Dedifferentiated amniotic fluid mesenchymal stem cell (primary cell): ENCODE measurements around the gene MARF1.
"Not testable (repeated sequence)": the region's sequence is repeated elsewhere in the genome, so short reads cannot be mapped to it uniquely, and the experiment has no call there.

Source experiments
- DNase-seq: peaks from one replicate; pipeline ENCODE4 v3.0.0-alpha.2; 2016; ENCODE audit errors: extremely low spot score

MARF1 gene

DNA sequence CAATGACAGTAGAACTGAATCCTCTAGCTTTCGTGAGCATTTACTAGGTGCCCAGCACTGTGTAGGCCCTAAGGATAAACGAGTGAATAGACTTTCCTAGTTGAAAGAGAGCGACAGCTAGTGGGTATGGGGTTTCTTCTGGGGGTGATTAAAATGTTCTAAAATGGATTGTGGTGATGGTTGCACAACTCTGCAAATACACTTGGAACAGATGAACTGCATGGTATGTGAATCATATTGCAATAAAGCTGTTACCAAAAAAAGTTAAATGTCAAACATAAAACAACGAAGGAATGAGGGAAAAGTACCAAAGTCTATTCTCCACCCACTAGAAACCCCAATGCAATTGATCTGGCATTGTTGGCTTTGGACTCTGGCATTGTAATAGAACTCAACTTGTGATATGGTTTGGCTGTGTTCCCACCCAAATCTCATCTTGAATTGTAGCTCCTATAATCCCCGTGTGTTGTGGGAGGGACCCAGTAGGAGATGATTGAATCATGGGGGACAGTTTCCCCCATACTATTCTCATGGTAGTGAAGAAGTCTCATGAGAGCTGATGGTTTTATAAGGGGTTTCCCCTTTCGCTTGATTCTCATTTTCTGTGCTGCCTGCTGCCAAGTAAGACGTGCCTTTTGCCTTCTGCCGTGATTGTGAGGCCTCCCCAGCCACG is 70.5 kb downstream of the MARF1 start:
- peak; percentile 75 for DNase-seq

DNA sequence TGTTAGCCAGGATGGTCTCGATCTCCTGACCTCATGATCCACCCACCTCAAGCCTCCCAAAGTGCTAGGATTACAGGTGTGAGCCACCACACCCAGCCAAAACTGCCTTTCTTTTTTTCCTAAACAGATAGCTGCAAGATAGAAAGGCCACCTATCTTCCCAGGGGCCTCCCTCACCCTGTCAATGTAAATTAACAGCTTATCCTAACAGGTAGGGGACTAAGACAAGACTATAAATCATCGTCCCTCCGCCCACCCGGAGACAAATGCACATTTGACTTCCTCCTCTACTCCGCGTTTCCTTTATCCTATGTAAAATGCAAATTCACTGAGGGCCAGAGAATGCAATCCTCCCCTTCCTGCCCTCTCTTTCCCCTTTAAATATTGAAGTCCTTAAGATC is 71.4 kb downstream of the MARF1 start:
- no peak for DNase-seq

DNA sequence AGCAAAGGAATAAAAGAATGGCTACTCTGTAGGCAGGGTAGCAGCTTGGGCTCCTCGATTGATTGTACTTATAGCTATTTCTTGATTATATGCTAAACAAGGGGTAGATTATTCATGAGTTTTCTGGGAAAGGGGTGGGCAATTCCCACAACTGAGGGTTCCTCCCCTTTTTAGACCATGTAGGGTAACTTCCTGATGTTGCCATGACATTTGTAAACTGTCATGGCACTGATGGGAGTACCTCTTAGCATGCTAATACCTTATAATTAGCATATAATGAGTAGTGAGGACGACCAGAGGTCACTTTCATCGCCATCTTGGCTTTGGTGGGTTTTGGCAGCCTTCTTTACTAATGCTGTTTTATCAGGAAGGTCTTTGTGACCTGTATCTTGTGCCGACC is 72.3 kb downstream of the MARF1 start:
- DNase-seq: not testable (repeated sequence)

DNA sequence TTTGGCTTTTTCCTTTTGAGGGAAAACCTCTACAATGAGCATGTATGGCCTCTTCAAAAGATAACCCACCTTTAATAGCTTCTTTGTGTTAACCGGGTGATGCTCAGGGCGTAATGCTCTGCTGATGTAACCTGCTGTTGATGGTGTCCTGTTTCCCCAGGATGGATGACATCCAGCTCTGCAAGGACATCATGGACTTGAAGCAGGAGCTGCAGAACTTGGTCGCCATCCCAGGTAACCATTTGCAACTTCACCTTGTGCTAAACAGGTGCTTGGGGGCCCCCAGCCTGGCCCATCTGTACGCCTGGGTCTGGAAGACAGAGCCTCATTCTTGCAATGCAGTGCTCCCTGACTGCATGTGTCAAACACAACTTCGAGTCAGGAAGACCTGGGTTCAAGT is 75.1 kb downstream of the MARF1 start:
- DNase-seq: no peak

DNA sequence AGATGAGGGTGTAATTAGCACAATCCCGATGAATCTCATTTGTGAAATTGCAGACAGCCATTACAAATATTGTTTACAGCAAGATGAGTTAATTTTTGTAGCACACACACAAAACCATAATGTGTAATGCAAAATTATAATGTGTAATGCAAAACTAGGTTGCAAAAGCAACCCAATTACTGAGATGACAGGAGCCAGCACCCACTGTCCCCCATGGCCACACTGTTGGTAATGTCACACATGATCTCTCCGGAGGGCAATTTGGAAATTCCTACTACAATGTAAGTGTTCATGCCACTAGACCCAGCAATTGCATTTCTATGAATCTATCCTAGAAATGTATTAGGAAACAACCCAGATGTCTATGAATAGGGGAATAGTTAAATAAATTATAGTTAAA is 76.9 kb downstream of the MARF1 start:
- no peak for DNase-seq

DNA sequence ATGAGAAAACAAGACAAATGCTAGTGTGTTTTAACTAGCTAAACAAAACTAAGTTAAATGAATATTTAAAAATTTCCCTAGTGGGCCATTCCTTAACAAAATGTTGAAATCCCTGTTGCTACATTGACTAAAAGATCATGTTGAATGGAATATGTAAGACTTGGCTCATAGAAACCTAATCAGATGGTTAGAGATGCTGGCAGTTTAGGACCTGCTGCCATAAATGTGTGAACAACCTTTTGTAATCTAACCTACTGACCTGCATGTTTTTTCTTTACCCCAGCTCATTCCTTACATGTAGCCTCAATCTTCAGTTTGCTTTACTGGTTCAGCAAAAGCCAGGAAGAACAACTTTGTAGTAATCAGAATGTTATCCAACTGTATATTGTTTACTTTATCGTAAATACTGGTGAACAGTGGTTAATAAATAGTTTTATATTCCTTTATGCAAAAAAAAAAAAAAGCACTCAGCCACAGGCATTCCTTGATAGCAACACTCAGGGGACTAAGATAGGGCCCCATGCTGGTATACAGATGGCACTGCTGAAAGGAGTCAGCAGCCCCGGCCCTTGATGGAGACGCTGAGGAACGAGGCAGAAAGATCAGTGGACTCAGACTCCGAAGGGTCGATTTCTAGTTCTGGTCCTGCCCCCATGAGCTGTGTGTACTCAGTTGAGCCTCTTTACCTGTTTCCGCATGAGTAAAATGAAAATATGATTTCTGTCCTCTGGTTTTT is 78.2 kb downstream of the MARF1 start:
- DNase-seq: no peak

DNA sequence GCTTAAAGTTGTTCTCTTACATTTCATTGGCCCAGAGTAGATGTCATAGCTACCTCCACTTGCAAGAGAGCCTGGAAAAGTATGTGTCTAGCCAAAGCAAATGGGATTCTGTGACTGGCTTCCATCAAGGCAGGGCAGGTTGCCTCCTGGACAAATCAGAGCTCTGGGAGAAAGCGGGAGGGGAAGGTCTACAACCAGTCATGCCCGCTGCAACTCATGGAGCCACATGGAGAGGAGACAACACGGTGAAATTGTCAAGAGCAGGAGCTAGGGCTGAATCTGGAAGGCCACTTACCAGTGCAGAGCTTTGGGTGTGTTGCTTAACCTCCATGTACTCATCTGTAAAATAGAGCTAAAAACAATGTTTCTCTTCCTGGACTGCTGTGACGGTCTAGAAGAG is 83.8 kb downstream of the MARF1 start:
- DNase-seq: no peak

DNA sequence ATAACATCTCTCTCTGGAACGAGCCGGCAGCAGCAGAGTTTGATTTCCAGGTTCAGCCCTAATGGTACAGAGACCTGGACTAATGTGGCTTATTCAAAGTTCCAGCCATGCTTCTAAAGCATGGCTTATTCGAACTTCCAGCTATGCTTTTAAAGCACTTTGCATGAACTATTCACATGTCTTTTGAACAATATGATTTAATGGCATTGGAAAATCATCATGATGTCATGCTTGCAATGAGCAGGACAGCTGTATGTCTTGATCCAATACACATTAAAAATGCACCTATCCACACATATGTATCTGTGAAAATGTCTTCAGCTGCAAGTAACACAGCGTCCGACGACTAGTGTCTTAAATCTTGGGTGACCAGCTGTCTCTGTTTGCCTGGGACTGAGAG is 85.7 kb downstream of the MARF1 start:
- no peak for DNase-seq

DNA sequence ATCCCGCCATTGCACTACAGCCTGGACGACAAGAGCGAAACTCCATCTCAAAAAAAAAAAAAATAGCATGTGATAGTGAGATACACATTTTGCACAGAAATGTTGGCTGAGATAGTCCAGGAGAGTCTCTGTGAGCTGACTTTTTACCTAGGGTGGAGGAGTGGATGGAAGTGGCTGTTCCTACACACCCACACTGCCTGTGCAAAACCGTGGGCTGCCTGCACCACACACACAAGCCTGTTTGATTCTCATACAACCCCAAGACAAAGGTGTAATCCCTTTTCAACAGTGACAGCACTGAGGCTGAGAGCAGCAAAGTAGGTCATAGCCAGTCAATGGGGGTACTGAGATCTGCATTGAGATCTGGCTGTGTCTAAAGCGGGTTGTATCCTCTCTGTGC is 86.8 kb downstream of the MARF1 start:
- no peak for DNase-seq

DNA sequence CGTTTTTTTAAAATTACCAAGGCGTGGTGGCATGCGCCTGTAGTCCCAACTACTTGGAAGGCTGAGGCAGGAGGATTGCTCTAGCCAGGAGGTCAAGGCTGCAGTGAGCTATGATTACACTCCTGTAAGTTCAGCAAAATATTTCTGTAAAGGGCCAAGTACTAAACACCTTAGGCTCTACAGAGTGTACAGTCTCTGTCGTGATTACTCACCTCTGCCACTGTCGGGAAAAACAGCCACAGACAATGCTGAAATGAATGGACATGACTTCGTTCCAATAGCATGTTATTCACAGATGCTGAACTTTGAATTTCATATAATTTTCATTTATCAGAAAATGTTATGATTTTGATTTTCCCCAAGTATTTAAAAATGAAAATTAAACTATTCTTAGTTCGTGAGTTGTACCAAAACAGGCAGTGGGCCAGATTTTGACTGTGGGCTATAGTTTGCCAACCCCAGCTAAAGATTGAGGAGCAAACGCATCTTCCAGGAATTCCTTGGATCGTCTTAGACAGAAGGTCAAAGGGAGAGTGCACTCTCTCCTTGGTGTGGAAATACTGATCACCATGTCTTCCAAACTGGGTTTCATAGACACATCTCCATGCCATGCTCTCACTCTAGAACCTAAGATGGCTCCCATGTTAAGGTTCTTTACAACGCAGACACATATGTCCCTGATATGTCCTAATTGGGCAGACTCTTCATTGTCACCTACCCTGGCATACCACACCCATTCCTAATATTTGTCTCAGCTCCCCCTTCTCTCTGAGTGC is 89.5 kb downstream of the MARF1 start:
- DNase-seq: no peak

DNA sequence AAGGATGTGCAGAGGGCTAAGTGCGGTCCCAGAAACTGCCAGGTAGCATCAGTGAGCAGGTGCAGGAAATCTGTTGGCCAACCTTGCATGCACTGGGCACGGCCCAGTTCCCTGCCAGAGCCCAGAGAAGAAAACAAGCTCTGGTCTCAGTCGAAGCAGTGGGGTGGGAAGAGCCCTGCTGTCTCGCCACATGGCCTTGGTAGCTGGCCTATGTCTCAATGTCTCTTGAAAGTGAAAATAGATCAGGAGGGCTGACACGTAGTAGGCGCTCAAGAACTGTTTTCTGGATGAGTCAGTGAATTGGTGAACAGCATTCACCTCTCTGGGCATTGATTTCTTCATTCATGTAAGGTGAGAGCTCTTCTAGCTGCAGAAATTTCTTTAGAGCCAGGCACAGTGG is 90.4 kb downstream of the MARF1 start:
- no peak for DNase-seq

DNA sequence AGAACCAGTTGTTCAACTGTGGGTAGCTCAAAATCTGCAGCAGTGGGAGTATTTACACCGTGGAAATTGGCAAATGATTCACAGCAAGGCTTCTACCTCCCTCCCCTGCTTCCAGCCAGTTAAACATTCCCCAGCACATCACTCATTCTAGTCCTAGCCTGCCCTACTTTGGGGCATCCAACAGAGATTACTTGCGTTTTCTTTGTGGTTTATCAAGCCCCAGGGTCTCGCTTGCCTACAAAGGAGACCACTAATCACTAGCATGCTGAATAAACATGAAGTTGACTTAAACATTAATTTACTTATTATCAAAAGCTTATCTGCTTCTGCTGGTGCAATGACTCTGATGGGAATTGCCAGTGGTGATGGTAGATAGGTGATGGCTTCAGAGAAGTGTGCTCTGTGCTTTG is 94.5 kb downstream of the MARF1 start:
- DNase-seq: no peak

DNA sequence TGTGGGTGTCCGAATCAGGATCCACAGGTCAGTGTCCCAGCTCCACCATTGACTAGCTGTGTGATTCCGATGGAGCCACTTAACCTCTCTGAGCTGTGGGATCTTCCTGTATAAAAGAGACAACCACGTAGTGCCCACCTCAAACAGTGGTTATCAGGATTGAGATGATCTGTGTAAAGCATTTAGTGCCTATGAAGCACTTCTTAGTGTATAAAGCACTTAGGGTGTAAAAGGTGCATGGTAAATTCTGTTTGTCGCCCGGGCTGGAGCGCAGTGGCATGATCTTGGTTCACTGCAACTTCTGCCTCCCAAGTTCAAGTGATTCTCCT is 95.2 kb downstream of the MARF1 start:
- no peak for DNase-seq

DNA sequence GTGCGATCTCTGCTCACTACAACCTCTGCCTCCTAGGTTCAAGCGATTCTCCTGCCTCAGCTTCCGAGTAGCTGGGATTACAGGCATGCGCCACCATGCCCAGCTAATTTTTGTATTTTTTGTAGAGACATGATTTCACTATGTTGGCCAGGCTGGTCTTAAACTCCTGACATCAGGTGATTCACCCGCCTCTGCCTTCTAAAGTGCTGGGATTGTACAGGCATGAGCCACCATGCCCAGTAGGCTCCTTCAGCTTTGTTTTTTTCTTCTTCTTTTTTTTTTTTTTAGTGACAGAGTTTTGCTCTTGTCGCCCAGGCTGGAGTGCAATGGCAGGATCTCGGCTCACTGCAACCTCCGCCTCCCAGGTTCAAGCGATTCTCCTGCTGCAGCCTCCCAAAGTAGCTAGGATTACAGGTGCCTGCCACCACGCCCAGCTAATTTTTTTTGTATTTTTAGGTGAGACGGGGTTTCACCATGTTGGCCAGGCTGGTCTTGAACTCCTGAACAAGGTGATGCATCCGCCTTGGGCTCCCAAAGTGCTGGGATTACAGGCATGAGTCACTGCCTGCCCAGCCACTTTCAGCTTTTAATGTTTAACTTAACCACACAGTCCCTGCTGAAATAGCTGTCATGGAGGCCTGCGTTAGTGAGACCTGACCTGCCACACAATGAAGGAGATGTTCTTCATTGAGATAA is 95.7 kb downstream of the MARF1 start:
- not testable (repeated sequence) for DNase-seq

DNA sequence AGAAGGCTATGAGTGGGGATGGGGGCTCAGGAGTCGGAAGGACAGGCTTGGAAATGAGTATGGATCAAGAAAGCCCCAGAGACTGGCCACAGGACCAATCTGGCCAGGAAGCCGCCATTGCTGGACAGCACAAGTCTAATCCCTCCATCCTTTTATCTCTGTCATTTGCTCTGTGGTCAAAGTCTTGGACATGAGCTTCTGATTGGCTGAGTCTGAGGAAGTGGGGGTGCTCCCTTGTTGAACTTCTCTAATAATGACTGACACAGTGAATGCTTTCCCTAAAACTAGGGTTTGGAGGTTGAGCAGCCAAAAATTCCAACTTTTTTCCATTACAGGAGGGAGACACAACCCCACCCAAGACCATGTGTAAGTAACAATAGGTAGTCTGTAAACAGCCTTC is 97.4 kb downstream of the MARF1 start:
- DNase-seq: no peak

DNA sequence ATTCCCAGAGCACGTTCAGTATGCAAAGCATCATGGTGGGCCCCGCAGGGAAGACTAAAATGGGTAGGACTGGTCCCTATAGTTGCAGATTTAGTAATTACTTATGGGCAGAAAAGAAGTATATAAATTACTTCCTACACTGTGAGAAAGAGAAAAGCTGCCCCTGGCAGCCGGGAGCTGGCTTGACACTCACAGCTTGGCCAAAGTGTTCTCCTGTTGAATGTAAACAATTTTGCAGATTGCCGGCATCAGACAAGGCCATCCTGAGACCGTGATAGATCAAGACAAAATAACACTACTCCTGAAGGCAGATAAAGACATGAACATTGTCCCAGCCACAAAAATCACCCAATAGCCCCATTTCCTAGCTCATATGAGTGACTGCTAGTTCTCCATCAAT is 98.5 kb downstream of the MARF1 start:
- DNase-seq: no peak
